K562 (cell line): ENCODE results near the gene GABRP.

Source experiments
- BHLHE40 ChIP-seq: IDR thresholded peaks from 2 replicates; pipeline ENCODE4 v1.6.1; 2011; ENCODE audit warnings: low read length, improper control_type of control experiment
- CBFB ChIP-seq: sonication (generic); formaldehyde crosslinking; IDR thresholded peaks from 2 replicates; pipeline ENCODE4 v1.4.0; 2020; ENCODE audit warnings: mild to moderate bottlenecking, missing genetic modification reagents
- CTCF ChIP-seq, 3 experiments: IDR thresholded peaks in 2 of 3; conservative IDR thresholded peaks in 1 of 3; 2 replicates each; pipeline ENCODE4 v1.5.1; 2011 to 2012; ENCODE audit warnings: low read length in 3 of 3, mild to moderate bottlenecking in 3 of 3, control low read depth in 2 of 3, improper control_type of control experiment in 1 of 3, inconsistent platforms in 1 of 3, low read depth in 1 of 3, mixed read lengths in 1 of 3, moderate library complexity in 1 of 3; ENCODE audit not compliant: insufficient read depth in 2 of 3
- E4F1 ChIP-seq: fragments of 250-450 bp; sonication (Bioruptor Pico); IDR thresholded peaks from 2 replicates; pipeline ENCODE4 v1.5.0; 2021; ENCODE audit warnings: mild to moderate bottlenecking, borderline replicate concordance
- HMG20B ChIP-seq: fragments of 250-450 bp; sonication (Bioruptor Pico); IDR thresholded peaks from 2 replicates; pipeline ENCODE4 v1.5.0; 2021; ENCODE audit warnings: mild to moderate bottlenecking
- HMGXB4 ChIP-seq: sonication (generic); formaldehyde crosslinking; IDR thresholded peaks from 2 replicates; pipeline ENCODE4 v1.8.1; 2023; ENCODE audit warnings: mild to moderate bottlenecking, missing genetic modification reagents
- JUN ChIP-seq, 2 experiments: sonication (generic) in 1 of 2; formaldehyde crosslinking in 1 of 2; IDR thresholded peaks; 2 replicates each; pipeline versions ENCODE4 v1.6.1 to v1.8.0; 2012 to 2022; ENCODE audit warnings: borderline replicate concordance in 2 of 2, mild to moderate bottlenecking in 2 of 2, improper control_type of control experiment in 1 of 2, low read depth in 1 of 2, low read length in 1 of 2, missing genetic modification reagents in 1 of 2
- RAD21 ChIP-seq, 2 experiments: fragments of 250-450 bp in 1 of 2; fragments of 450-650 bp in 1 of 2; sonication (Bioruptor Pico) in 1 of 2; formaldehyde crosslinking in 1 of 2; IDR thresholded peaks in 1 of 2; conservative IDR thresholded peaks in 1 of 2; 2 replicates each; pipeline versions ENCODE4 v1.4.0 to v1.8.0; 2020 to 2022; ENCODE audit warnings: mild to moderate bottlenecking in 2 of 2, moderate library complexity in 1 of 2
- SNRNP70 ChIP-seq: fragments of 200-400 bp; formaldehyde crosslinking; optimal IDR thresholded peaks from 2 replicates; pipeline ENCODE3; 2017; ENCODE audit warnings: low read depth, low read length
- ZNF175 ChIP-seq: fragments of 200-800 bp; sonication (Bioruptor generic); IDR thresholded peaks from 2 replicates; pipeline ENCODE4 v1.6.1; 2016; ENCODE audit warnings: low read depth, mild to moderate bottlenecking, missing genetic modification characterization, missing compliant biosample characterization
- ZNF23 ChIP-seq: fragments of 250-450 bp; sonication (Bioruptor Pico); IDR thresholded peaks from 2 replicates; pipeline ENCODE4 v1.4.0; 2020; ENCODE audit warnings: mild to moderate bottlenecking
- ZZZ3 ChIP-seq: fragments of 450-650 bp; IDR thresholded peaks from 2 replicates; pipeline ENCODE4 v1.6.1; 2016; ENCODE audit warnings: antibody characterized with exemption, mild to moderate bottlenecking, moderate library complexity

- TF ChIP-seq RAD21 (CRISPR knock-in tag; conservative IDR thresholded peaks at IDR 0.05 in 1 of 2, IDR thresholded peaks at IDR 0.05 in 1 of 2) (no peak), SNRNP70 (no peak), BHLHE40 (no peak), ZNF175 (CRISPR knock-in tag) (no peak), CTCF (IDR thresholded peaks at IDR 0.05 in 2 of 3, conservative IDR thresholded peaks at IDR 0.05 in 1 of 3; ENCODE audit: insufficient read depth in 2 of 3, low read depth in 1 of 3, low read length in 3 of 3) (no peak), HMGXB4 (CRISPR knock-in tag) (no peak), JUN (IDR thresholded peaks at IDR 0.05; ENCODE audit: borderline replicate concordance, low read depth, low read length) (no peak), JUN (CRISPR knock-in tag; IDR thresholded peaks at IDR 0.05; ENCODE audit: borderline replicate concordance) (no peak), HMG20B (CRISPR knock-in tag) (no peak), ZZZ3 (no peak), CBFB (no peak), ZNF23 (CRISPR knock-in tag) (no peak), E4F1 (no peak)
Measured at GRCh38 chr5:170860415-170860814, 76.9 kb downstream of the GABRP start.
